Measurements from ENCODE around the gene SH2D6. TPM values are rescaled to one million over a fixed set of nuclear protein-coding genes. Genes with fewer than 3 reads are reported as not detected.

Gene SH2D6
- total and polyA plus RNA-seq, 2 of the 8 experiments (the other 6 are each of a cell fraction or from before 2014, with no cell fraction given), result 0.42 TPM; not detected in 1

DNA sequence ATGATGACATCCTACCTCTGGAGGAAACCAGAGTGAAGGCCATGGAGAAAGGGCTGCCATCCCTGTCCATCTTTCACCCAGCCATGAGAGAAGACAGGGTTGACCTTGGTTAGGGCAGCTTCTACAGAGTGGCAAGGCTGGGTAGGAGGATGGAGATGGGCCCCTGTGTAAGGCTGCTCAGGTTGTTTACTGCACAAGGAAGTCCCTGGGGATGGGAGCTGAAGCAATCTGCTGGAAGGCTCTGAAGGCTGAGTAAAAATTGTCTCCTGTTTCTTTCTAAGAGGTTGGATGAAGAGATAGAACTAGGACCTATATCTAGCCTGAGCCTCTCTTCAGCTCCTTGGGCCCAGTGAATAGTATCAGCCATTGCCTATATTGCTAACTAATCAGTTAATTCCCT lies 49.6 kb upstream of the SH2D6 start:
- no peak overlapping the region for H2BK12ac ChIP-seq (ENCODE audit: low read depth, low read length)
- no peaks in the 10 kb centered on the region for H3K79me1 ChIP-seq (ENCODE audit: low read depth, low read length)
- H2BK20ac ChIP-seq (ENCODE audit: low read length), result no peak overlapping the region
- H3K36me3 ChIP-seq (ENCODE audit: control insufficient read depth in 2 of 4, insufficient read depth in 4 of 4, low read length in 3 of 4), result no peaks in the 10 kb centered on the region
- no peak for DNase-seq (ENCODE audit: low read depth in 1 of 2, low spot score in 2 of 2)
- no peak overlapping the region for H3K4ac ChIP-seq (replicated peaks; ENCODE audit: insufficient read length, low read depth, low read length)
- H2AFZ ChIP-seq (ENCODE audit: low read length), result no peak overlapping the region
- CTCF ChIA-PET (ENCODE audit: partially characterized antibody), result interaction anchor here (0.6 to 4.0 kb wide), 3 partner anchors 28 to 183 kb away, joined by 3 to 16 read pairs (median 3); no protein-coding TSS in a partner anchor
- H3K27ac ChIP-seq (ENCODE audit: low read depth, low read length), result no peak overlapping the region
- no peak overlapping the region for H4K8ac ChIP-seq (ENCODE audit: extremely low read depth, insufficient read depth, low read length)
- no peak overlapping the region for H2BK15ac ChIP-seq (ENCODE audit: low read length)
- H3K79me2 ChIP-seq (ENCODE audit: control insufficient read depth in 1 of 2, insufficient read depth in 2 of 2, low read length in 2 of 2), result no peaks in the 10 kb centered on the region
- no peak overlapping the region for H3K14ac ChIP-seq (ENCODE audit: insufficient read length)
- no peak overlapping the region for H4K91ac ChIP-seq (replicated peaks; ENCODE audit: insufficient read length, low read length)
- H4K5ac ChIP-seq (ENCODE audit: insufficient read length, low read depth, low read length), result no peak overlapping the region
- H4K20me1 ChIP-seq (replicated peaks in 1 of 2; ENCODE audit: control insufficient read depth in 1 of 2, insufficient read depth in 2 of 2, low read length in 2 of 2), result no peaks in the 10 kb centered on the region
- no peaks in the 10 kb centered on the region for H3K9me3 ChIP-seq (ENCODE audit: insufficient read depth in 2 of 2, low read depth in 1 of 2, low read length in 1 of 2)
- no peak overlapping the region for H3K23ac ChIP-seq (ENCODE audit: insufficient read length)
- no peak overlapping the region for H2BK5ac ChIP-seq (ENCODE audit: low read depth, low read length)
- no peak for FAIRE-seq
- no peak overlapping the region for H2BK120ac ChIP-seq (replicated peaks; ENCODE audit: low read depth, low read length)
- no peak overlapping the region for H3K9ac ChIP-seq (replicated peaks in 1 of 4; ENCODE audit: extremely low read depth in 1 of 4, low read depth in 3 of 4, low read length in 3 of 4)
- H3K18ac ChIP-seq (ENCODE audit: extremely low read depth, low read length), result no peak overlapping the region
- H2AK5ac ChIP-seq (ENCODE audit: low read depth, low read length), result no peak overlapping the region
- no peak overlapping the region for H3K4me2 ChIP-seq (ENCODE audit: insufficient read depth in 1 of 2, low read depth in 2 of 2, low read length in 2 of 2)
- no peaks in the 10 kb centered on the region for H3K23me2 ChIP-seq (ENCODE audit: low read depth, low read length)
- no peaks in the 10 kb centered on the region for H3K27me3 ChIP-seq (replicated peaks in 1 of 4; ENCODE audit: control insufficient read depth in 3 of 4, extremely low read depth in 1 of 4, insufficient read depth in 3 of 4, low read length in 3 of 4)
- POLR2A ChIA-PET (ENCODE audit: partially characterized antibody), result interaction anchor here (0.7 to 2.2 kb wide), 5 partner anchors 17 to 190 kb away, joined by 3 to 9 read pairs (median 3); partner anchors contain the start of gene TGOLN2
- H3K56ac ChIP-seq (replicated peaks; ENCODE audit: insufficient read length, low read depth, low read length), result no peak overlapping the region
- no peak overlapping the region for H3K4me3 ChIP-seq (ENCODE audit: extremely low read depth in 1 of 4, insufficient read depth in 2 of 4, low read depth in 3 of 4, low read length in 4 of 4)
- H3K4me1 ChIP-seq (replicated peaks in 1 of 4; ENCODE audit: control insufficient read depth in 3 of 4, insufficient read depth in 4 of 4, low read length in 3 of 4), result no peaks in the 10 kb centered on the region
- TF ChIP-seq POU5F1 (IDR thresholded peaks at IDR 0.05; ENCODE audit: low read depth, low read length) (no peak), TAF1 (IDR thresholded peaks at IDR 0.05; ENCODE audit: low read depth, low read length) (no peak), HDAC6 (IDR thresholded peaks at IDR 0.05; ENCODE audit: low read depth, low read length) (no peak), ASH2L (IDR thresholded peaks at IDR 0.05; ENCODE audit: low read length) (no peak), POLR2AphosphoS5 (IDR thresholded peaks at IDR 0.05; ENCODE audit: low read depth, low read length) (no peak), CHD1 (IDR thresholded peaks at IDR 0.05; ENCODE audit: low read depth, low read length) (no peak), CEBPB (IDR thresholded peaks at IDR 0.05; ENCODE audit: low read depth, low read length) (no peak)
- TF ChIP-seq, protein P1, sequence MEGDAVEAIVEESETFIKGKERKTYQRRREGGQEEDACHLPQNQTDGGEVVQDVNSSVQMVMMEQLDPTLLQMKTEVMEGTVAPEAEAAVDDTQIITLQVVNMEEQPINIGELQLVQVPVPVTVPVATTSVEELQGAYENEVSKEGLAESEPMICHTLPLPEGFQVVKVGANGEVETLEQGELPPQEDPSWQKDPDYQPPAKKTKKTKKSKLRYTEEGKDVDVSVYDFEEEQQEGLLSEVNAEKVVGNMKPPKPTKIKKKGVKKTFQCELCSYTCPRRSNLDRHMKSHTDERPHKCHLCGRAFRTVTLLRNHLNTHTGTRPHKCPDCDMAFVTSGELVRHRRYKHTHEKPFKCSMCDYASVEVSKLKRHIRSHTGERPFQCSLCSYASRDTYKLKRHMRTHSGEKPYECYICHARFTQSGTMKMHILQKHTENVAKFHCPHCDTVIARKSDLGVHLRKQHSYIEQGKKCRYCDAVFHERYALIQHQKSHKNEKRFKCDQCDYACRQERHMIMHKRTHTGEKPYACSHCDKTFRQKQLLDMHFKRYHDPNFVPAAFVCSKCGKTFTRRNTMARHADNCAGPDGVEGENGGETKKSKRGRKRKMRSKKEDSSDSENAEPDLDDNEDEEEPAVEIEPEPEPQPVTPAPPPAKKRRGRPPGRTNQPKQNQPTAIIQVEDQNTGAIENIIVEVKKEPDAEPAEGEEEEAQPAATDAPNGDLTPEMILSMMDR (IDR thresholded peaks at IDR 0.05; ENCODE audit: control extremely low read depth in 1 of 3, insufficient read depth in 1 of 3, low read depth in 1 of 3, low read length in 3 of 3), result no peak

Measured in H1 (cell line).